AG04450 (cell line): ENCODE data around the gene CA14. TPM values are rescaled to one million over a fixed set of nuclear protein-coding genes. Genes with fewer than 3 reads are reported as not detected.

Source experiments
- CTCF ChIA-PET: fragments of 300-600, 350-600 bp; formaldehyde crosslinking; extraction: SDS; loops from one replicate; lab custom pipeline; 2022; ENCODE audit warnings: antibody characterized with exemption, inconsistent platforms; lab: Charles Lee
- POLR2A ChIA-PET: fragments of 350-600 bp; formaldehyde crosslinking; extraction: SDS; loops from one replicate; lab custom pipeline; 2021; ENCODE audit warnings: antibody characterized with exemption, inconsistent platforms; lab: Yijun Ruan, JAX
- DNase-seq: peaks from one replicate; pipeline ENCODE4 v3.0.0-alpha.2; 2011; ENCODE audit warnings: low read depth, low spot score
- H3K27ac ChIP-seq: one replicate; pipeline ENCODE4 v1.5.1; 2012; ENCODE audit warnings: low read depth, low read length, control low read depth
- H3K27me3 ChIP-seq: one replicate; pipeline ENCODE4 v1.6.0; 2012; ENCODE audit warnings: low read length; ENCODE audit not compliant: control insufficient read depth, insufficient read depth
- H3K4me3 ChIP-seq: 2 replicates; pipeline ENCODE4 v1.5.1; 2011; ENCODE audit warnings: mild to moderate bottlenecking, low read depth, low read length, control low read depth
- H3K9me3 ChIP-seq: 2 replicates; pipeline ENCODE4 v1.5.1; 2012; ENCODE audit warnings: low read length; ENCODE audit not compliant: control insufficient read depth, insufficient read depth
- CTCF ChIP-seq: IDR thresholded peaks from 2 replicates; pipeline ENCODE4 v1.5.1; 2011; ENCODE audit warnings: low read depth, low read length, control low read depth, inconsistent platforms
- polyA plus RNA-seq: library from polyadenylated mRNA; depleted of rRNA; stranded (reverse); fragments of >200 nt; gene quantifications from 2 replicates; pipeline ENCODE4 v1.2.3, GENCODE V29; 2011; rRNA removed
- small RNA-seq: library from RNA; depleted of rRNA; stranded (forward); fragments of <200 nt; gene quantifications from one replicate; pipeline ENCODE3, GENCODE V24; 2012; ENCODE audit warnings: low read depth; ENCODE audit not compliant: insufficient read length

CA14 gene
- polyA plus RNA-seq, 1 experiment: 0.09 TPM

- Histone ChIP-seq H3K27ac (no peak overlapping the region), H3K9me3 (no peaks in the 10 kb centered on the region), H3K27me3 (no peaks in the 10 kb centered on the region), H3K4me3 (no peak overlapping the region)
- POLR2A ChIA-PET: interaction anchor here (0.7 kb wide), 1 partner anchor 47 kb away, joined by 5 read pairs; no protein-coding TSS in a partner anchor
- no peak for TF ChIP-seq CTCF
- CTCF ChIA-PET: no interaction called here
- DNase-seq: no peak
Observed at GRCh38 chr1:150309758-150310508, 52.4 kb downstream of the CA14 start.

GRCh38 chr1:150311762-150312161, 54.2 kb downstream of the CA14 start:
- ChIA-PET CTCF (no interaction called here), POLR2A (no interaction called here)
- Histone ChIP-seq H3K27me3 (no peaks in the 10 kb centered on the region), H3K4me3 (no peak overlapping the region), H3K27ac (no peak overlapping the region), H3K9me3 (no peaks in the 10 kb centered on the region)
- TF ChIP-seq CTCF: no peak
- DNase-seq: no peak

Small RNA genes lying within 50 kb of the gene (small RNA-seq; reads per million reads assigned to genes)
- not detected for gene RN7SL480P
- 1.3 reads per million for gene RNU2-17P

Other genes with a start within 250 kb of the CA14 start
- gene OTUD7B, start 247.0 kb upstream of the CA14 start, polyA plus RNA-seq: 10.7 and 11.5 TPM in 2 replicates
- gene VPS45, start 190.0 kb upstream of the CA14 start, polyA plus RNA-seq: 49.5 and 61.3 TPM in 2 replicates
- gene PLEKHO1, start 107.9 kb upstream of the CA14 start, polyA plus RNA-seq: 62.0 and 73.4 TPM in 2 replicates
- gene ANP32E, start 21.7 kb upstream of the CA14 start, polyA plus RNA-seq: 16.8 and 22.7 TPM in 2 replicates
- gene APH1A, start 11.2 kb downstream of the CA14 start, polyA plus RNA-seq: 117 and 121 TPM in 2 replicates
- 78.3 and 79.3 TPM in 2 replicates for gene C1orf54, start 15.0 kb downstream of the CA14 start, polyA plus RNA-seq
- 8.6 and 9.4 TPM in 2 replicates for gene CIART, start 24.8 kb downstream of the CA14 start, polyA plus RNA-seq
- 65.2 and 71.0 TPM in 2 replicates for gene MRPS21, start 36.1 kb downstream of the CA14 start, polyA plus RNA-seq
- gene PRPF3, start 63.8 kb downstream of the CA14 start, polyA plus RNA-seq: 33.8 and 35.9 TPM in 2 replicates
- 17.1 and 19.7 TPM in 2 replicates for gene RPRD2, start 106.4 kb downstream of the CA14 start, polyA plus RNA-seq
- 14.5 and 14.6 TPM in 2 replicates for gene TARS2, start 229.6 kb downstream of the CA14 start, polyA plus RNA-seq